Stimulated activated CD8-positive, alpha-beta memory T cell treated with anti-CD3 and anti-CD28 coated beads, Interleukin-7, amount 100 ng/mL, for 4 hours (primary cell): ENCODE measurements around the gene GAGE13.
"Not testable (repeated sequence)": the region's sequence is repeated elsewhere in the genome, so short reads cannot be mapped to it uniquely, and the experiment has no call there.

Experiments
- DNase-seq, 2 donors: peaks; one replicate each; pipeline ENCODE4 v3.0.0-alpha.2; 2020; ENCODE audit warnings: low read depth in 2 of 2

Gene GAGE13

GRCh38 chrX:49331282-49331681, at the start of gene GAGE13:
Gene GAGE13 (plus strand): TSS chrX:49331582. CDS start chrX:49332738, 1,156 bp downstream.
- DNase-seq, result not testable (repeated sequence)

- DNase-seq, result no peak
Observed at GRCh38 chrX:49282647-49283011, 48.8 kb upstream of the GAGE13 start.

- no peak for DNase-seq
Observed at GRCh38 chrX:49284212-49284611, 47.2 kb upstream of the GAGE13 start.

GRCh38 chrX:49286136-49286535, 45.2 kb upstream of the GAGE13 start:
- no peak for DNase-seq

GRCh38 chrX:49286581-49286980, 44.8 kb upstream of the GAGE13 start:
- no peak for DNase-seq

- DNase-seq, result no peak
Observed at GRCh38 chrX:49287665-49288064, 43.7 kb upstream of the GAGE13 start.

GRCh38 chrX:49290215-49290614, 41.2 kb upstream of the GAGE13 start:
- DNase-seq, result no peak

- DNase-seq, result peak; percentile 28
Observed at GRCh38 chrX:49291615-49292337, 39.6 kb upstream of the GAGE13 start.

- no peak for DNase-seq
Observed at GRCh38 chrX:49292400-49293362, 38.7 kb upstream of the GAGE13 start.

GRCh38 chrX:49299293-49299692, 32.1 kb upstream of the GAGE13 start:
- not testable (repeated sequence) for DNase-seq

GRCh38 chrX:49300703-49301102, 30.7 kb upstream of the GAGE13 start:
- DNase-seq, result no peak

GRCh38 chrX:49303346-49303745, 28.0 kb upstream of the GAGE13 start, which contains the start of gene GAGE10:
Gene GAGE10 (plus strand): TSS chrX:49303646. CDS start chrX:49304860, 1,214 bp downstream.
- no peak for DNase-seq

- DNase-seq, result not testable (repeated sequence)
Observed at GRCh38 chrX:49307775-49308174, 23.6 kb upstream of the GAGE13 start.

GRCh38 chrX:49308604-49309269, 22.6 kb upstream of the GAGE13 start:
- no peak for DNase-seq

- no peak for DNase-seq
Observed at GRCh38 chrX:49309401-49309981, 21.9 kb upstream of the GAGE13 start.

GRCh38 chrX:49310371-49310770, 21.0 kb upstream of the GAGE13 start:
- no peak for DNase-seq

GRCh38 chrX:49312176-49312575, 19.2 kb upstream of the GAGE13 start:
- DNase-seq, result no peak

GRCh38 chrX:49316085-49316484, 15.3 kb upstream of the GAGE13 start:
- no peak for DNase-seq

GRCh38 chrX:49321737-49322136, 9.6 kb upstream of the GAGE13 start, which contains the start of gene GAGE12J:
Gene GAGE12J (plus strand): TSS chrX:49322037. CDS start chrX:49323194, 1,157 bp downstream.
- DNase-seq, result not testable (repeated sequence)

GRCh38 chrX:49322266-49322665, 9.1 kb upstream of the GAGE13 start:
- DNase-seq, result not testable (repeated sequence)

GRCh38 chrX:49323735-49324134, 7.6 kb upstream of the GAGE13 start:
- not testable (repeated sequence) for DNase-seq

- DNase-seq, result not testable (repeated sequence)
Observed at GRCh38 chrX:49330421-49330820, 961 bp upstream of the GAGE13 start.
